HG03025 (cell line): Measurements from ENCODE around the gene ICA1L.
"Not testable (repeated sequence)": the region's sequence is repeated elsewhere in the genome, so short reads cannot be mapped to it uniquely, and the experiment has no call there.

ENCODE experiments used
- ATAC-seq: cut with Tn5 transposase; IDR thresholded peaks from one replicate; pipeline ENCODE4 v1.9.1; 2021; ENCODE audit warnings: mild to moderate bottlenecking, moderate library complexity; ENCODE audit not compliant: unreplicated experiment, low FRiP score

ICA1L gene

GRCh38 chr2:202848813-202849212 lies 22.8 kb downstream of the ICA1L start:
- no peak for ATAC-seq

- no peak for ATAC-seq
Observed at GRCh38 chr2:202847693-202848524, 23.7 kb downstream of the ICA1L start.

GRCh38 chr2:202844656-202845055 lies 26.9 kb downstream of the ICA1L start:
- ATAC-seq: no peak

- ATAC-seq: no peak
Observed at GRCh38 chr2:202842690-202843089, 28.9 kb downstream of the ICA1L start.

GRCh38 chr2:202841090-202841867 lies 30.3 kb downstream of the ICA1L start:
- no peak for ATAC-seq

GRCh38 chr2:202831242-202832220 lies 40.0 kb downstream of the ICA1L start:
- no peak for ATAC-seq

- no peak for ATAC-seq
Observed at GRCh38 chr2:202824901-202825300, 46.7 kb downstream of the ICA1L start.

- no peak for ATAC-seq
Observed at GRCh38 chr2:202822411-202822810, 49.2 kb downstream of the ICA1L start.

GRCh38 chr2:202821206-202822160 lies 50.1 kb downstream of the ICA1L start:
- ATAC-seq: no peak

- ATAC-seq: no peak
Observed at GRCh38 chr2:202818321-202818720, 53.2 kb downstream of the ICA1L start.

GRCh38 chr2:202817771-202818170 lies 53.8 kb downstream of the ICA1L start:
- no peak for ATAC-seq

- ATAC-seq: no peak
Observed at GRCh38 chr2:202815548-202816360, 55.8 kb downstream of the ICA1L start.

GRCh38 chr2:202814226-202814625 lies 57.3 kb downstream of the ICA1L start:
- no peak for ATAC-seq

GRCh38 chr2:202813387-202813786 lies 58.2 kb downstream of the ICA1L start:
- ATAC-seq: no peak

GRCh38 chr2:202808754-202809153 lies 62.8 kb downstream of the ICA1L start:
- no peak for ATAC-seq

GRCh38 chr2:202807431-202808138 lies 64.0 kb downstream of the ICA1L start:
- not testable (repeated sequence) for ATAC-seq

- ATAC-seq: not testable (repeated sequence)
Observed at GRCh38 chr2:202805911-202806310, 65.7 kb downstream of the ICA1L start.

- no peak for ATAC-seq
Observed at GRCh38 chr2:202797944-202798343, 73.6 kb downstream of the ICA1L start.
